Measurements from ENCODE around the gene TSHZ1.
"Not testable (repeated sequence)": the region's sequence is repeated elsewhere in the genome, so short reads cannot be mapped to it uniquely, and the experiment has no call there.

TSHZ1 gene

GRCh38 chr18:75323821-75324585 lies 113.4 kb downstream of the TSHZ1 start:
- peaks cover 20% of the 10 kb centered on the region for H3K9me3 Mint-ChIP-seq
- no peaks in the 10 kb centered on the region for H3K36me3 Mint-ChIP-seq
- H3K4me3 Mint-ChIP-seq = no peak overlapping the region
- DNase-seq (ENCODE audit: low spot score in 2 of 2) = no peak
- H3K4me1 Mint-ChIP-seq = no peaks in the 10 kb centered on the region
- no peak overlapping the region for H3K27ac Mint-ChIP-seq
- ATAC-seq = no peak

- peak in 1 of 2 donors; percentile 33 for DNase-seq (ENCODE audit: low spot score in 2 of 2)
- peak; percentile 71 for ATAC-seq
- Mint-ChIP-seq H3K4me1 (peaks cover 1% of the 10 kb centered on the region), H3K4me3 (no peak overlapping the region), H3K36me3 (no peaks in the 10 kb centered on the region), H3K9me3 (peaks cover 20% of the 10 kb centered on the region), H3K27ac (no peak overlapping the region)
Observed at GRCh38 chr18:75324686-75325257, 114.2 kb downstream of the TSHZ1 start.

GRCh38 chr18:75329753-75330152 lies 119.2 kb downstream of the TSHZ1 start:
- not testable (repeated sequence) for H3K36me3 Mint-ChIP-seq; H3K4me3 Mint-ChIP-seq; DNase-seq (ENCODE audit: low spot score in 2 of 2); H3K27ac Mint-ChIP-seq; H3K4me1 Mint-ChIP-seq
- peak; percentile 90 for ATAC-seq
- peaks cover 20% of the 10 kb centered on the region for H3K9me3 Mint-ChIP-seq

DNA sequence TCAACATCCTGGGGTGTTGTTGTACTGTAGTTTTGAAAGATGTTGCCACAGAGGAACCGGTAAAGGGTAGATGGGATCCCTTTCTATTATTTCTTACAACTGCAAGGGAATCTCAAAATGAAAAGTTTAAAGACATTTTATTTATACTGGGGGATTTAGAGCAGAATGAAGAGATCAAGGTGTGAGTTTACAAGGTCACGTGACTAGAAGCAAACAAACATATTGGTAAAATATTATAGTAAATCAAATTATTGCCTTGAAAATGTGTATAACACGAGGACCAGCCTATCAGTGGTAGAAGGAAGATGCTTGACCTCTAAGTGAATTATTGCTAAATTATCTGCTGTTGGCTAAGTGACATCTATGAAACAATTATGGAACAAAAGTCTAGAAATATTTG lies 119.7 kb downstream of the TSHZ1 start:
- Mint-ChIP-seq H3K27ac (no peak overlapping the region), H3K4me1 (peaks cover 9% of the 10 kb centered on the region), H3K36me3 (no peaks in the 10 kb centered on the region), H3K9me3 (peaks cover 19% of the 10 kb centered on the region), H3K4me3 (no peak overlapping the region)
- no peak for ATAC-seq
- no peak for DNase-seq (ENCODE audit: low spot score in 2 of 2)

DNA sequence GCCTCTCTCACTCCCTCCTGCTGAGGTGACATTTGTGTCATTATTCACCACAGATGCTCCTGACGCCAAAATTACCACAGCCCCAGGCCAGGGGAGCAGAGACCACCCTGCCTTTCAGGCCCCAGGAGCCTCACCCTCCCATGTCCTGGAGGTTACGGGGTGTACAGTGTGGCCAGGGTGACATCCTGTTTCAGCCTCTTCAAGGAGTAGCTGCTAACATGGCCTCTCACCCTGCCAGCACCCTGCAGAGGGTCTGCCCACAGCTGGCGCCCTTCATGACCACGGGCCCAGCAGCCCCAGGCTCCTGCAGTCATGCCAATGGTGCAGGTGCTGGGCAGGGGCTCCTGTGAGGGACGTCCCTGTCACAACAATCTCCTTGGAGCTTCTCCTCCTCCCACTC lies 124.3 kb downstream of the TSHZ1 start:
- no peaks in the 10 kb centered on the region for H3K36me3 Mint-ChIP-seq

GRCh38 chr18:75335511-75335910 lies 124.9 kb downstream of the TSHZ1 start:
- Mint-ChIP-seq H3K9me3 (no peaks in the 10 kb centered on the region), H3K27ac (no peak overlapping the region), H3K4me1 (peaks cover 5% of the 10 kb centered on the region), H3K4me3 (no peak overlapping the region), H3K36me3 (no peaks in the 10 kb centered on the region)
- DNase-seq (ENCODE audit: low spot score in 2 of 2) (no peak), ATAC-seq (no peak)

More for the DNA sequence above, 124.3 kb downstream of the TSHZ1 start:
- Mint-ChIP-seq H3K4me3 (no peak overlapping the region), H3K9me3 (no peaks in the 10 kb centered on the region), H3K4me1 (peaks cover 9% of the 10 kb centered on the region), H3K27ac (no peak overlapping the region)
- ATAC-seq = no peak
- DNase-seq (ENCODE audit: low spot score in 2 of 2) = no peak

DNA sequence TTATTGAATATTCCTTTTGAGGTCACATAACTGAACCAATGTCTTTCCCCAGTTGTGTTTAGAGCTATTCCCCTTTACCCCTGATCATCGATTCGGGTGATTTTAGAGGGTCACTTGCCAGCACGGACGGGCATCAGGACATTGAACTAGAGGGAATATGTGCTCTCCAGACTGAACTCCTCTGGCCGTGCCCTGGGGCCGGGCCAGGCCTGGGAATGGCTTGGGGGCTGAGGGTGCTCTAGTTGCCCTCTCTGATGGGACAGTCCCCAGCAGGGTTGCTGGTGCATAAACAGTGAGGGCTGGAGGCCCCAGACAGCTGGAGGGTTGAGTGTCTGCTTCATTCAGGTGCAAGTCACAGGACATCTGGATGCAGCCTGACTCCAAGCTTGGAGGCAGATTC lies 126.2 kb downstream of the TSHZ1 start:
- Mint-ChIP-seq H3K27ac (no peak overlapping the region), H3K36me3 (no peaks in the 10 kb centered on the region), H3K9me3 (no peaks in the 10 kb centered on the region), H3K4me3 (no peak overlapping the region), H3K4me1 (peaks cover 5% of the 10 kb centered on the region)
- no peak for DNase-seq (ENCODE audit: low spot score in 2 of 2)
- no peak for ATAC-seq

DNA sequence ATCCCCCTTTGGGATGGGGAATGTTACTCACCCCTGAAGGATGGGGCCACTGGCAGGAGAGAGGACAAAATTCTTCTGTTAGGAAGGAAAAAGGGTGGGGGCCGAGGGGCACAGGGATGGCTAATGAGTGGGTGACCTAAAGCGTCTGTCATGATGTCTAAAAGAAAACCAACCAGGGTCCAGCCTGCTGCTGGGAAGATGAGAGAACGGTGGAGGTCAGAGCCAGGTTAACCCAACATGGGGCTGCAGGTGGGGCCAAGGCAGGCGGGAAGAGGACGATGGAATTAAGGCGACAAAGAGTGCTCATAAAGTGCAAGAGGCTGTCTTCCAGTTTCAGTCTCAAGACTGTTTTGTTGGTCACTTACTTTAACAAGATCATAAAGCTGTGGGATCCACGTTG lies 126.8 kb downstream of the TSHZ1 start:
- Mint-ChIP-seq H3K9me3 (no peaks in the 10 kb centered on the region), H3K4me1 (peaks cover 5% of the 10 kb centered on the region), H3K36me3 (no peaks in the 10 kb centered on the region), H3K4me3 (no peak overlapping the region), H3K27ac (no peak overlapping the region)
- DNase-seq (ENCODE audit: low spot score in 2 of 2) = no peak
- ATAC-seq = no peak

DNA sequence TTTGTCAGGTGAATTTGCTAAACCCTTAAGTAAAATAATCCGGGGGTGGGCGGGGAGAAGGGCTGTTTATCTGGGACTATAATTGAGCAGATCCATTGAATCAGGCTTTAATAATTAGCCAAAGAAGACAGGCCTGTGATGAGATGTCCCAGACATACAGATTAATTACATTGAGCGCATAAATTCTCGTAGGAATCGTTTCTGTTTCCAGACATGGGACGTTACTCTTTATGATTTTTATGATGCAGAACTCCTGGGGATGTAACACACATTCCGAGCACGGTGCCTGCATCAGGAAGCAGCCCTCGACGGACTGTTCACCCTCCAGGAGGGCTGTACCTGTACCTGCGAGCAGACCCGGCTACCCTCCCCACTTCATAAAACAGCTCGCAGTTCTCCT lies 128.0 kb downstream of the TSHZ1 start:
- H3K27ac Mint-ChIP-seq = no peak overlapping the region
- H3K4me1 Mint-ChIP-seq = peaks cover 5% of the 10 kb centered on the region
- H3K9me3 Mint-ChIP-seq = no peaks in the 10 kb centered on the region
- ATAC-seq = no peak
- H3K4me3 Mint-ChIP-seq = no peak overlapping the region
- peak in 1 of 2 donors; percentile 38 for DNase-seq (ENCODE audit: low spot score in 2 of 2)
- H3K36me3 Mint-ChIP-seq = no peaks in the 10 kb centered on the region
